HepG2 (cell line): ENCODE measurements around the gene GREM2.

Source experiments
- MXI1 ChIP-seq: IDR thresholded peaks from 3 replicates; pipeline ENCODE4 v1.6.1; 2012; ENCODE audit warnings: low read depth, low read length, inconsistent platforms, borderline replicate concordance
- ZNF776 ChIP-seq: sonication (generic); formaldehyde crosslinking; IDR thresholded peaks from 2 replicates; pipeline ENCODE4 v1.4.0; 2020; ENCODE audit warnings: mild to moderate bottlenecking, missing genetic modification reagents

GRCh38 chr1:240503558-240503957 lies 108.4 kb downstream of the GREM2 start:
- TF ChIP-seq ZNF776 (no peak), MXI1 (no peak)
